Measurements from ENCODE around the gene SYCP2L. TPM values are rescaled to one million over a fixed set of nuclear protein-coding genes. Genes with fewer than 3 reads are reported as not detected.
"Not testable (repeated sequence)": the region's sequence is repeated elsewhere in the genome, so short reads cannot be mapped to it uniquely, and the experiment has no call there.

SYCP2L gene
- total and polyA plus RNA-seq, 2 donors (not counting 1 experiment from before 2014, with no cell fraction given) = under 0.01 TPM; not detected in 1

GRCh38 chr6:10862361-10862760, 24.5 kb upstream of the SYCP2L start:
- H2AFZ ChIP-seq (ENCODE audit: low read length) = no peak overlapping the region
- H3K79me2 ChIP-seq (ENCODE audit: control insufficient read depth, insufficient read depth, low read length) = no peaks in the 10 kb centered on the region
- TF ChIP-seq EZH2 (IDR thresholded peaks at IDR 0.05; ENCODE audit: low read length, missing control alignments) = no peak
- no peak for TF ChIP-seq CTCF (conservative IDR thresholded peaks at IDR 0.05 in 1 of 2, IDR thresholded peaks at IDR 0.05 in 1 of 2; ENCODE audit: low read depth in 1 of 2, low read length in 2 of 2)

GRCh38 chr6:10863031-10863430, 23.8 kb upstream of the SYCP2L start:
- not testable (repeated sequence) for H3K9me3 ChIP-seq (ENCODE audit: control insufficient read depth, insufficient read depth, low read depth, low read length); H3K9ac ChIP-seq (ENCODE audit: insufficient read depth, low read length); H4K20me1 ChIP-seq (ENCODE audit: control insufficient read depth, extremely low read depth, insufficient read depth, low read length); H3K36me3 ChIP-seq (ENCODE audit: control insufficient read depth, insufficient read depth, low read length); H2AFZ ChIP-seq (ENCODE audit: low read length); H3K79me2 ChIP-seq (ENCODE audit: control insufficient read depth, insufficient read depth, low read length); H3K4me2 ChIP-seq (ENCODE audit: extremely low read depth, insufficient read depth, low read length); H3K27me3 ChIP-seq (ENCODE audit: control insufficient read depth, insufficient read depth, low read length); H3K27ac ChIP-seq (ENCODE audit: insufficient read depth, low read length); DNase-seq (ENCODE audit: low read depth in 2 of 2); H3K4me3 ChIP-seq (replicated peaks in 1 of 4; ENCODE audit: control extremely low read depth in 1 of 4, insufficient read depth in 1 of 4, low read depth in 3 of 4, low read length in 4 of 4); H3K4me1 ChIP-seq (ENCODE audit: control insufficient read depth, extremely low read depth, insufficient read depth, low read length)

More at GRCh38 chr6:10862361-10862760, 24.5 kb upstream of the SYCP2L start:
- Histone ChIP-seq H3K9ac (ENCODE audit: insufficient read depth, low read length) (no peak overlapping the region), H3K4me3 (replicated peaks in 1 of 4; ENCODE audit: control extremely low read depth in 1 of 4, insufficient read depth in 1 of 4, low read depth in 3 of 4, low read length in 4 of 4) (no peak overlapping the region), H3K27ac (ENCODE audit: insufficient read depth, low read length) (no peak overlapping the region), H4K20me1 (ENCODE audit: control insufficient read depth, extremely low read depth, insufficient read depth, low read length) (no peaks in the 10 kb centered on the region), H3K27me3 (ENCODE audit: control insufficient read depth, insufficient read depth, low read length) (no peaks in the 10 kb centered on the region), H3K36me3 (ENCODE audit: control insufficient read depth, insufficient read depth, low read length) (no peaks in the 10 kb centered on the region), H3K4me1 (ENCODE audit: control insufficient read depth, extremely low read depth, insufficient read depth, low read length) (no peaks in the 10 kb centered on the region), H3K4me2 (ENCODE audit: extremely low read depth, insufficient read depth, low read length) (no peak overlapping the region), H3K9me3 (ENCODE audit: control insufficient read depth, insufficient read depth, low read depth, low read length) (no peaks in the 10 kb centered on the region)
- DNase-seq (ENCODE audit: low read depth in 2 of 2) = no peak

DNA sequence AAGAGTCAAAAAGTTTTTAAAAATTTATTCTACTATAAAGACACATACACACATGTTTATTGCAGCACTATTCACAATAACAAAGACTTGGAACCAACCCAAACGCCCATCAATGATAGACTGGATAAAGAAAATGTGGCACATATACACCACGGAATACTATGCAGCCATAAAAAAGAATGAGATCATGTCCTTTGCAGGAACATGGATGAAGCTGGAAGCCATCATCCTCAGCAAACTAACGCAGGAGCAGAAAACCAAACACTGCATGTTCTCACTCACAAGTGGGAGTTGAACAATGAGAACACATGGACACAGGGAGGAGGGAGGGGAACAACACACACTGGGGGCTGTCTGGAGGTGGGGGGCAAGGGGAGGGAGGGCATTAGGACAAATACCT, 20.1 kb upstream of the SYCP2L start:
- H3K79me2 ChIP-seq (ENCODE audit: control insufficient read depth, insufficient read depth, low read length); H3K27me3 ChIP-seq (ENCODE audit: control insufficient read depth, insufficient read depth, low read length); H3K4me3 ChIP-seq (replicated peaks in 1 of 4; ENCODE audit: control extremely low read depth in 1 of 4, insufficient read depth in 1 of 4, low read depth in 3 of 4, low read length in 4 of 4); DNase-seq (ENCODE audit: low read depth in 2 of 2); H3K36me3 ChIP-seq (ENCODE audit: control insufficient read depth, insufficient read depth, low read length); H4K20me1 ChIP-seq (ENCODE audit: control insufficient read depth, extremely low read depth, insufficient read depth, low read length); H3K9ac ChIP-seq (ENCODE audit: insufficient read depth, low read length); H3K27ac ChIP-seq (ENCODE audit: insufficient read depth, low read length); H3K4me2 ChIP-seq (ENCODE audit: extremely low read depth, insufficient read depth, low read length); H2AFZ ChIP-seq (ENCODE audit: low read length); H3K9me3 ChIP-seq (ENCODE audit: control insufficient read depth, insufficient read depth, low read depth, low read length); H3K4me1 ChIP-seq (ENCODE audit: control insufficient read depth, extremely low read depth, insufficient read depth, low read length): not testable (repeated sequence)

GRCh38 chr6:10867952-10868351, 18.9 kb upstream of the SYCP2L start:
- Histone ChIP-seq H3K4me3 (replicated peaks in 1 of 4; ENCODE audit: control extremely low read depth in 1 of 4, insufficient read depth in 1 of 4, low read depth in 3 of 4, low read length in 4 of 4) (no peak overlapping the region), H3K4me1 (ENCODE audit: control insufficient read depth, extremely low read depth, insufficient read depth, low read length) (no peaks in the 10 kb centered on the region), H3K9ac (ENCODE audit: insufficient read depth, low read length) (no peak overlapping the region), H2AFZ (ENCODE audit: low read length) (no peak overlapping the region), H3K27me3 (ENCODE audit: control insufficient read depth, insufficient read depth, low read length) (no peaks in the 10 kb centered on the region), H3K27ac (ENCODE audit: insufficient read depth, low read length) (no peak overlapping the region), H3K79me2 (ENCODE audit: control insufficient read depth, insufficient read depth, low read length) (no peaks in the 10 kb centered on the region), H4K20me1 (ENCODE audit: control insufficient read depth, extremely low read depth, insufficient read depth, low read length) (no peaks in the 10 kb centered on the region), H3K36me3 (ENCODE audit: control insufficient read depth, insufficient read depth, low read length) (no peaks in the 10 kb centered on the region), H3K4me2 (ENCODE audit: extremely low read depth, insufficient read depth, low read length) (no peak overlapping the region), H3K9me3 (ENCODE audit: control insufficient read depth, insufficient read depth, low read depth, low read length) (no peaks in the 10 kb centered on the region)
- TF ChIP-seq CTCF (conservative IDR thresholded peaks at IDR 0.05 in 1 of 2, IDR thresholded peaks at IDR 0.05 in 1 of 2; ENCODE audit: low read depth in 1 of 2, low read length in 2 of 2) (no peak), EZH2 (IDR thresholded peaks at IDR 0.05; ENCODE audit: low read length, missing control alignments) (no peak)
- DNase-seq (ENCODE audit: low read depth in 2 of 2) = no peak

Data from fibroblast of lung (primary cell).